Activated CD4-positive, CD25-positive, alpha-beta regulatory T cell treated with anti-CD3 and anti-CD28 coated beads, Interleukin-2, amount 50 U/mL, for 72 hours (primary cell): ENCODE results near the gene SAG.
"Not testable (repeated sequence)": the region's sequence is repeated elsewhere in the genome, so short reads cannot be mapped to it uniquely, and the experiment has no call there.

ENCODE experiments used
- DNase-seq: peaks from one replicate; pipeline ENCODE4 v3.0.0; 2021

Gene SAG

DNA sequence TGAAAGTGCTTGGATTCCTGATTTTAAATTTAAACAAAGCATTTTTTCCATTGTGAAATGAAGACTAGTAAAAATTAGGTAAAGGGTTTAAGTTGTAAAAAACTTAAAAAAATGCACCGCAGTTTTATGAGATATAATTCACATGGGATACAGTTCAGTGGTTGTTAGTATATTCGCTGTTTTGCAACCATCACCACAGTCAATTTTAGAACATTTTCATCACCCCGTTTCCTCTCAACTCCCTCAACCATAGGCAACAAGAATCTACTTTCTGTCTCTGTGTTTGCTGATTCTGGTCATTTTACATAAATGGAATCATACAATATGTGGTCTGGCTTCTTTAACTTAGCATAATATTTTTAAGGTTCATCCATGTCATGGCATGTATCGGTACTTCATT, 50.7 kb downstream of the SAG start:
- DNase-seq, result no peak

DNA sequence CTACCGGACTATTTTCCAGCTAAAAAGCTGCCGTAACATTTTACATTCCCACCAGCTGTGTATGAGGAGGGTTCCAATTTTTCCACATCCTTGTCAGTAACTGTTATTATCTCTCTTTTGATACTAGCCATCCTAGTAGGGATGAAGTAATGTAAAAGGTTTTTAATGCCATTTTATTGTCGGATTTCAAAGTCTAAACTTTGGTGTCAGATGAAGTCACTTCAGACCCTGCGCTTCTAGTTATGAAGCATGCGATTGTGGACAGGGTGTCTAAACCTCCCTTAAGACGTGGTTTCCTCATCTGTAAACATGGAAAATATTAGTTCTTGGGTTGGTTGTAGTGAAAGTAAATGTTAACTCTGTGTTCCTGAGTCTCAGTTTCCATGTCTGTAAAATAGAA, 51.3 kb downstream of the SAG start:
- DNase-seq, result no peak

DNA sequence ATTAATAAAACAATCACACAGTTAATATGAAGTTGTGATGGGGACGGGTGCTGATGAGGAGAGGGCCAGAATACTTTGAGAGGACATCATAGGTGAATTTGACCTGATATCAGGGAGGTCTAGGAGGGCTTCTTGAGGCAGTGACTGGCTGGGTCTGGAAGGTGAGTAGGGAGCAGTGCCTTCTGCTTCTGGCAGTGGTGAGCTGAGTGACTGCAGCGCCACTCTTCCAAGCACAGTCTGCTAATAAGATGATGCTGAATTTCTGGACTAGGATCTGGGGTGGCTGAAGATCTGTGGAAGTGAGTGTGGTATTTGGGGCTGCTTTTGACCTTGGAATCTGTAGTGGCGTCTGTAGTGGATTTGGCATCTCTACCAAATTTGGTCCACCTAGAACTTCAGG, 52.2 kb downstream of the SAG start:
- no peak for DNase-seq

DNA sequence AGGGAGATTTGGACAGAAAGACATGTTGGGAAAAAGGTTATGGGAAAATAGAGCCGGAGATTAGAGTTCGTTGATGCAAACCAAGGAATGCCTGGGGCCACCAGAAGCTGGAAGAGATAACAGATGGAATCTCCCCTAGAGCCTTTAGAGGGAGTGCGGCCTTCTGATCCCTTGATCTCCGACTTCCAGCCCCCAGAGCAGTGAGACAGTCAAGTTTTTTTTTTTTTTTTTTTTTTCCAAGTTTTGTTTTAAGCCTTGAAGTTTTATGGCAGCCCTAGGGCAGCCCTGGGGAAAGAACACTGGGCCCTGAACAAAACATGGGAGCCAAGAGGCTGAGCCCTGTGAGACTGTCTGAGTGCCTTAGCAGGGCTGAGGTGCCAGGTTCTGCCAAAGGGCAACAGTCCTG, 53.2 kb downstream of the SAG start:
- DNase-seq, result no peak

DNA sequence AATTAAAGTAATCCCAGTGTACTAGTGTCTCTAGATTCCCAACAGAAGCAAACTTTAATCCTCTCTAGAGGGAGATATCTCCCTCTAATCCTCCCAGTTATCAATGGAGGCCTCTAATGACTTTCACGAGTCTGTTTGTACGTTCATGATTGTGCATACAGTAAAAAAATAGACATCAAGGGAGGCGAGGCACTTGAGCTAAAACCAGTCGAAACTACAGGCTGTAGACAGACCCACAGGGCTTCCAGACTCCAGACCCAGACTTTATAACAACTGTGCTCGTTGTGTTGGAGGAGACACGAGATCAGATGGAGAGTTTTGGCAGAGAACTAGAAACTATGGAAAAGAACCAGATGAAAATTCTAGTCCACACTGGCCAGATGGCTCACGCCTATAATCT, 53.7 kb downstream of the SAG start:
- no peak for DNase-seq

DNA sequence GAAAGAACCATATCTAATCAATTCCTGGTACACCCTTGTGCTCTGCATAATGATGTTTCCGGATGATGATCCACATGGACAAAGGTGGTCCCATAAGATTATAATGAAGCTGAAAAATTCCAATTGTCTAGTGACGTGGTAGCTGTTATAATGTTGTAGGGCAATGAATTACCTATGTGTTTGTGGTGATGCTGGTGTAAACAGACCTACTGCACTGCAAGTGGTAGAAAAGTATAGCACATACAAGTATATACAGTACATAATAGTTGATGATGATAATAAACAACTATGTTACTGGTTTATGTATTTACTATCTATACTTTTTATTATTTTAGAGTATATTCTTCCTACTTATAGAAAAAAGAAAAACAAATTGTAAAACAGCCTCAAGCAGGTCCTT, 55.1 kb downstream of the SAG start:
- no peak for DNase-seq

DNA sequence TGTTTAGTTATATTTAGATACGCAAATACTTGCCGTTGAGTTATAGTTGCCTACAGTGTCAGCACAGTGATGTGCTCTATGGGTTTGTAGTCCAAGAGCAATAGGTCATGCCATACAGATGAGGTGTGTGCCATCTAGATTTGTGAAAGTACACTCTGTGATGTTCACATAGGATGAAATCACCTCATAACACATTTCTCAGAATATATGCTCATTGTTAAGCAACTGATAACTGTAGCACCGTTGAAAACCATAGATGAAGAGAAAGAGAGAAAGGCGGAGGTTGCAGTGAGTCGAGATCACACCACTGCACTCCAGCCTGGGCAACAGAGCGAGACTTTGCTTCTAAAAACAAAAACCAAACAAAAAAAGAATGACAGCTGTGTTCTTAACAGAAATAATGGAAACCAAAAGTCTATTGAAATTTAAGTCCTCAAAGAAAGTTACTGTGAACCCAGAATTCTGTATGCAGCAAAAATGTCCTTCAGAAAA, 56.2 kb downstream of the SAG start:
- no peak for DNase-seq

DNA sequence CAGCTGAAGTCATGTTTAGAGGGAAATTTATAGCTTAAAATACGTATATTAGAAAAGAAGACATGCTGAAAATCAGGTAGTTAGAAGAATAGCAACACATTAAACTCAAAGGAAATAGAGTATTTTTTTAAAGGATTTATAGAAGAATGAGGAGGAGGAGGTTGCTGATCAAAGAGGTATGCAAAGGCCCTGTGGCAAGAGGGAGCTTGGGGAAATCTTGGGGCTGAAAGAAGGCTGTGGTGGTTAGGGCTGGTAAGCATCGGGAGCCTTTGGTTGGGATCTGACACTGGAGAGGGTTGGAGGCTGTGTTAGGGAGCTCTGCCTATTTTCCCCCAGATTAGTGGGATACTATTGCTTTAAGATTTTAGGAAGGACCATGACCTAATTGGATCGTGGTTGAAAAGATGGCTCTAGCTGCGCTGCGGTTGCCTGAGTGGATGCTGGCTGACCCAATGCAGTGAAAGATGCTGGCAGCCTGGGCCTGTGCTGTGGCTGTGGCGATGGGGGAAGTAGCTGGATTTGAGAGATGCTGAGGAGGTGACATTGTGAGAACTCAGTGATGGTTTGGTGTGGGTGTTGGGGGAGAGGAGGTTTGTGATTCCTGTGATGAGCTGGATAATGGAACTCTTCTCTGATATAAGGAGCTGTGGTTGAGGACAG, 58.4 kb downstream of the SAG start:
- no peak for DNase-seq

DNA sequence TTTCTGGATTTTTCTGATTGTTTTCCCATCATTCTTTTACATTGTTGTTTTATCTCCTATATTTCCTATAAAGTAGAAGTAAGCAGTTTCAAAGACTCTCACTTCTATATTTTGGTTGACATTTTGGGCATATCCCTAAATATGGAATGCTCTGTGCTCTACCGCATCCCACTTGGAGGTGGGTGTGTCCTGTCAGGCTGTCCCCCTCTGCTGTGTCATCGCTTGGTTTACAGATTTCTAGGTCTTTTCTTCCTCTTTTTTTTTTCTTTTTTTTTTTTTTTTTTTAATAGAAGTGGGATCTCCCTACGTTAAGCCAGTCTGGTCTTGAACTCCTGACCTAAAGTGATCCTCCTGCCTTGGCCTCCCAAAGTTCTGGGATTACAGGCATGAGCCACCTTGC, 60.0 kb downstream of the SAG start:
- no peak for DNase-seq

DNA sequence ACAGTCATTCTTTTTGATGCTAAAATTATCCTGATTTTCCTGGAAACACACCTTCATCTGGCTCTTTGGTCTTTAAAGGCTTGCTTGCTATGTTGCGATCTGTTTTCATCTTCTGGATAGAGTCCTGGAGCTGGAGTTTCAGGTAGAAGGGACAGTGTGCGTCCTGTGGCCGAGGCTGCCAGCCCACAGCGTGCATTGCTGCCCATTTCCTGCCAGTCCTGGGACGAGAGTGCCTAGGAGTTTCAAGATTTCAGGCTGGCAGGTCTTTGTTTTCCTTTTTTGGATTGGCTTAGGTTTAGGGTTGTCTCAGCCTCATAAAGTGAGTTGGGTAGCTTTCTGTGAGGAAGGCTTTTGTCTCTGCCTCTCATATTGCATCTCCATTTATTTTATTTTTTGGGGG, 61.1 kb downstream of the SAG start:
- no peak for DNase-seq

DNA sequence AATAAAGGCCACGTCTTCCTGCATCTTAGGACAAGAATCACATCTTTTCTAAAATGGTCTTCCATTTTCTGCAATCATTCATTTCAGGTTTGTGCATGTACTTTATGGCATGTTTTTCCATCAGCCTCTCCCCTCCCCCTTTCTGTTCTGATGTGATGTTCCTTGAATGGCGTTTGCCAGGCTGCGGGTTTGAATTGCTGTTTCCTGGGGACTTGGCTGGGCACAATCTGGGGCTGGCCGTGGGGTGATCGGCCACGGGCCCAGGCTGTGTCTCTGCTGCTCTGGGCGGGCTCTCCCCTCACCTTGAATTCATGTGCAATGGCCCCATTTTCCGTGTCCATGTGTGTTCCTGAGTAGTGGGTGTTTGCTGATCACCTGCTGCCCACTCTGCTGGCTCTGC, 61.8 kb downstream of the SAG start:
- DNase-seq, result no peak

DNA sequence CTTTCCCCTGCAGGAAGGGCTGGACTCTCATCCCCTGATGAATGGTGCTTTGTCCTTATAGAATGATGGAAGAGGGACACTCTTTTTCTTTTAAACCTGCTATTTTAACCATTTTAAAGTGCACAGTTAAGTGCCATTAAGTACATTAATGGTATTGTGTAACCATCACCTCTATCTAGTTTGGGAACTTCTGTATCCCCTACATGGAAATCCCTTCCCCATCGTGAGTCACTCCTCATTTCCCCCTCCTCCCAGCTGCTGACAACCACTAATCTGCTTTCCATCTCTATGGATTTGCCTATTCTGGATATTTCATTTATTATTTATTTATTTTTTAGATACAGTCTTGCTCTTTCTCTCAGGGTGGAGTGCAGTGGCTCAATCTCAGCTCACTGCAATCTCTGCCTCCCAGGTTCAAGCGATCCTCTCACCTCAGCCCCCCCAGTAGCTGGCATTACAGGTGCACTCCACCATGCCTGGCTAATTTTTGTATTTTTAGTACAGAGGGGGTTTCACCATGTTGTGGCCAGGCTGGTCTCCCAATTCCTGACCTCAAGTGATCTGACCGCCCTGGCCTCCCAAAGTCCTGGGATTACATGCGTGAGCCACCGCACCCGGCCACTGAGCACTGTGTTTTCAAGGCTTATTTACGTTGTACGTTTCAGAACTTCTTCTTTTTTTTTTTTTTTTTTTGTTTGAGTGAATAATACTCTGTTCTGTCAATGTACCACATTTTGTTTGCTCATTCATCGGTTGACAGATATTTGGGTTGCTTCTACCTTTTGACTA, 62.5 kb downstream of the SAG start:
- no peak for DNase-seq

DNA sequence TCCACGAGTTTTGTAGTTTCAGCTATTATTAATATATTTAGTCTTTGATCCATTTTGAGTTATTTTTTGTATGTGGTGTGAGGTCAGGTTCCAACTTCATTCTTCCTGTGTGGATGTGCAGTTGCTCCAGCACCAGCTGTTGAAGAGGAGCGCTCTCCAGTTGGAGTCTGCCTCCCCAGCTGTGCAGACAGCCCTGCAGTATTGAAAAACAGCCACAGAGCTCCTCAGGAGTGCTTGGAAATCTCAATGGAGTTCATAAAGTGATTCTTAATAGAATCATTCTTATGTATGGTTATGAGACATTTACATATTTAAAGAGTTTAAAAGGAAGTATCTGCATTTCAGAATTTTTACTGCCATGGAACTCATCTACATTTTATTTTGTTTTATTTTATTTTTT, 64.0 kb downstream of the SAG start:
- no peak for DNase-seq

DNA sequence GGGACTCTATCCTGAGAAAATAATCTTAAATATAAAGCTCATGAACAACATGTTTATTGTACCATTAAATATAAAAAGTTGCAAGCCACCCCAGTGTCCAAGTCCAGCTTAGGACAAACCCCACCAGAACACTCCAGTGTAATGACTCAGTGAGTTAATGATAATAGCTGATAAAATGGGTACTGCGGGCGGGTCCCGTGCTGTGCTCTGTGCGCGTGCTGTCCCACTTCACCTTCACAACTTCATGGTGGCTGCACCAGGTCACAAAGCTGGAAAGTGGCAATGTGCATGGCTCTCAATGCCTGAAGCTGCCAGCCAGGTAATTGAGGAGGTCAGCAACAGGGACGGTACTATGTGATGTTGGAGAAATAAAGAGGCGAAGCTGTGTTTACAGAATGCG, 65.2 kb downstream of the SAG start:
- DNase-seq, result no peak

DNA sequence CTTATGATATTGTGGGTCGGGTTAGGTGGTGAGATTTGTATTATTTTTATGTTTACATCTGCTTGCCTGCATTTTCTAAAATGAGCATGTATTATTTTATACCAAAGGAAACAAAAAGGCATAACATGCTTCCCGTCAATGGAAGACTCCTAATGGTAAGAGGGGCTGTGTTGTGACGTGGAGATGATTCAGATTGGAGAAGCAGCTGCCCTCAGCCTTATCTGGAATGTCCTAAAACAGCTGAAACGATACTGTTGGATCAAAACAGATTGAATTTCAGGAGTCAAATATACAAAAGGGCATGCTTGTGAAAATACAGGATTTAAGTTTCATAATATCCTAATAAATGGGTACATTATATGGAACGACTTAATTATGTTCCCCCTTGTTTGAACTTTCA, 65.7 kb downstream of the SAG start:
- DNase-seq, result no peak

DNA sequence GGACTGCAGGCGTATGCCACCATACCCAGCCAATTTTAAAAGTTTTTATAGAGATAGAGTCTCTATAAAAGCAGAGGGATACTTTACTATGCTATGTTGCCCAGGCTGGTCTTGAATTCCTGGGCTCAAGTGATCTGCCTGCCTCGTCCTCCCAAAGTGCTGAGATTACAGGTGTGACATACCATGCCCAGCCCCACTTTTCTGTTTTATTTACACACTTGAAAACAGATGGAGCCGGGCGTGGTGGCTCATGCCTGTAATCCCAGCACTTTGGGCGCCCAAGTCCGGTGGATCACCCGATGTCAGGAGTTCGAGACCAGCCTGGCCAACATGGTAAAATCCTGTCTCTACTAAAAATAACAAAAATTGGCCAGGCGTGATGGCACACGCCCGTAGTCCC, 67.2 kb downstream of the SAG start:
- not testable (repeated sequence) for DNase-seq

DNA sequence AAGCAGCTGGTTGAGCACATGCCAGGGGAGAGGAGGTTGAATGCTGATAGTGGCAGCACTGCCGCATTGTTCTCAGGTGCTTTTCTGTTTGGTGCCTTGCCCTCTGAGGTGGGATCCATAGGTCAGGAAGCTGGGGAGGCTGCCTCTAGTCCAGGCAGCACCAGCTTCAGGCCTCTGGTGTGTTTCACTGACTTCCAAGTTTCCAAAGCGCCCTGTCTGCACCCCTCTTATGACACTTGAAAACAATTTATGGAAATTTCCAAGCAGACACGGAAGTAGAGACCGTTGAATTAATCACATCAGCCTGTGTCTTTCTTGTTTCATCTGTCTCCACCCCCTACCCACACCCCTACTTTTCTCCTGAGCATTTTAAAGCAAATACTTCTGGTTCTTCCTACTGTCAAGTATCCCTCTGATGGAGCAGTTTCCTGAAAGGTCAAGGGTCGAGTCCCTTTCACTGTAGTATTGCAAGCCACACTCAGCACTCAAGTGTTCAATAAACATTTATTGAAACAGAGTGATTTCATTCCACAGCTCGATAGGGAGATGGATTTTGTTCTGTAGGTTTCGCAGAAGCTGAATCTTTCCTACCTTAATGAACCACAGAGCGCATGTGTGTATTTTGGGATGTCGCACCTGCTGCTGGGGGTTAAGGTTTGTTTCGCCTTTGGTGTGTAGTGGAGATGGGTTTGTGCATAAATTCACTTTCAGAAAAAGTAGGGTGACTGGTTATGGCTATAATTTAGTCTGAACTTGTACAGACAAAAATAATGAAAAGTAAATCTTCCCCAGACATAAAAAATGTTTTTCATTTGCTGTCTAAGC, 68.1 kb downstream of the SAG start:
- no peak for DNase-seq

DNA sequence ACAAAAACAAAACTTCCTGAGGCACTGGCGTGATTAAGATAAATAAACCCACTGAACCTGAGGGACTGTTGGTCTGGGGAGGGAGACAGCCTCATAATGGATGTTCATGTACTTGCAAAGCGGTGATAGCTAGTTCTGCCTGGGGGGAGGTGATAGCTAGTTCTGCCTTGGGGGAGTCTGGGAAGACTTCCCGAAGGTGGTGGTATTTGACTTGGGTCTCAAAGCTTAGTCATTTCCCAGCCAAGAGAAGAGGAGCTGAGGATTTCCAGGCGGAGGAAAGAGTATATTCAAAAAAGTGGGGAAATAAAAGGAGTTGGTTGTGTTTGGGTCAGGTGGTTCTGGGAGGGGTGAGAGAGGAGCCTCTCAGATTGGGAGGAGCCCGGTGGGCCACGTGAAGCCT, 71.4 kb downstream of the SAG start:
- DNase-seq, result no peak

DNA sequence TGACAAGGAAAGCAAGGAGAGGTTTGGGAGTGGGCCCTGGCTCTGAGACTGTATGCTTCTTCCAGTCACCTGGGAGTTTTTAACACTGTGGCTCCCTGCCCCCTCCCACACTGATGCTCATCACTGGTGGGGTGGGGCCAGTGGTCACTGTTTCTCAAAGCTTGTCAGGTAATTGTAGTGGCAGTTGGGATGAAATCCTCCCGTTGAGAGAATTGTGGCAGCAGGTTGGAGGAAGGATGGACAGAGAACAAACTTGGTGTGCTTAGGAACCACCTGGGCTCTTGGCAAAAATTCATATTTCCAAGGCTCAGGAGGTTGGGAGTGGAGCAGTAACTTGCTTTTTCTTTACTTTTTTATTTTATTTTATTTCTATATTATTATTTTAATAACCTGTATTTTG, 71.8 kb downstream of the SAG start:
- no peak for DNase-seq

DNA sequence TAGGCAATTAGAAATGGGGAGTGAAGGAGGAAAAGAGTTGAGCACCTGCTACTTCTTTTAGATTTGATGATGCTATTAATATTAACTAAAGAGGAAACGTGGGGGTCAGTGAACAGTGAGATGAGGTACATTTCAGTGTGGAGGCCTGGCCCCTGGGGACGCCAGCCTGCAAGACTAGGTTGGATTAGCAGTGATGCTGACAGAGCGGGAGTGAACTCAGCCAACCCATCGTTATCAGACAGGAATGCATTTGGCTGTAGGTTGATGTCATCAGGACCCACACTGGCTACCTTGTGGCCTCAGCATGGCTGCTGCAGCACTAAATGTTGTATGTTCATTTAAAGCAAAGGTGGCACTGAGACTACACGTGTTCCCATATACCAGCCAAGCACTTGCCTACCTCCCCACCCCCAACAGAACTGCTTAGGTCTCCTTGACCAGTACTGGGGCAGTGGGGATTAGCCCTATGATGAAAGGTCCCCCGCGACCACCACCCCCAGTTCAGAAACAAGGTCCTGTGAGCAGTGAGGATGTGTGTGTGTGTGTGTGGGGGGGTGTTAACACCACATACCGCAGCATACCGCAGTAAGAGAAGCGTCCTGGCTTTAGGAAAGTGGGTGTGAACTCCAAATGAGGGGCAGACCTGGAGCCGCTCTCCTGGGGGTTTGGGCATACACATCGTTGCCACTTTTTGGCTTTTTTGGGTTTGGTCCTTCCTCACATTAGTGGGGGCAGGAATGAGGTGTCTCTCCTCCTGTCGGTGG, 72.7 kb downstream of the SAG start:
- DNase-seq, result no peak

DNA sequence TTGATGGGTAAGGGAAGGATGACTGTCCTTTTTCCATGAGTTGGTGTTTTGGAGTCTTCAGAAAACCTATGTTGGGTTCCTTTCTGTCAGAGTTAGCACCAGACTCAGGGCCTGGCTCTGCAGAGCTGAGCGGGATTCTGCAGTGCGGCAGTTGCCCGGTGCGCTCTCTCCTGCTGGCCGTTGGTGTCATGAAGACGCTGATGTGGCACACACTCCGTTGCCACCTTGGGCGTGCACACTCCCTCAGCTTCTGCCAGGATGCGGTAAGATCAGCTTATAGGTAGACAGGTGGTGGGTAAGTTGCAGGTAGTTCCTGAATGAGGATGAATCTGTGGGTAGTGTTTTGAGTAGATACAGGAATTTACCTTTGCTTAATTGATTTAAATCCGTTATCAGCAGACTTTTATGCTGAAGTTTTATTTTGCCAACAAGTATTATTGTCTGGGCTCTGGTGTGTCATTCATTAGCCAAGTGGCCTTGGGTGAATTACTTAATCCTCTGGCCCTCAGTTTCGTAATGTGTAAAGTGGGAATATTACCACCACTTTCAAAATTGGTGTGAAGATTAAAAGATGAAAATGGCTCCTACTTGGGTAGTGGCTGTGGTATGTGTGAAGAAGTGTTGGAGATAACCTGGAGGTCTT, 73.5 kb downstream of the SAG start:
- DNase-seq, result no peak

DNA sequence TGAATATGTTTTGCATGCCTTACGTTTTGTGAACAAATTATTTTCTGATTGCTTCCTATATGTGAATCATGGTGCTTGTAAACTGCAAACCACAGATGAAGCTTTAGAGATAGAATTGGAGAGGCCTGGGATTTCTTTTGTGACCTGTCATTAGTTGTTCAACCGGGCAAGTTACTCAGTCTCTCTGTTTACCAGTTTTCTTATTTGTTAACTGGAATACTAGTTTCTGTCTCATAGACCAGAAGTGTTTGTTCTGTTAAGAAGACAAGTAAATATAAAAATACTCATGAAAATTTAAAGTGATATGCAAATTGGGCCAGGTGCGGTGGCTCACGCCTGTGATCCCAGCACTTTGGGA, 74.0 kb downstream of the SAG start:
- DNase-seq, result no peak

DNA sequence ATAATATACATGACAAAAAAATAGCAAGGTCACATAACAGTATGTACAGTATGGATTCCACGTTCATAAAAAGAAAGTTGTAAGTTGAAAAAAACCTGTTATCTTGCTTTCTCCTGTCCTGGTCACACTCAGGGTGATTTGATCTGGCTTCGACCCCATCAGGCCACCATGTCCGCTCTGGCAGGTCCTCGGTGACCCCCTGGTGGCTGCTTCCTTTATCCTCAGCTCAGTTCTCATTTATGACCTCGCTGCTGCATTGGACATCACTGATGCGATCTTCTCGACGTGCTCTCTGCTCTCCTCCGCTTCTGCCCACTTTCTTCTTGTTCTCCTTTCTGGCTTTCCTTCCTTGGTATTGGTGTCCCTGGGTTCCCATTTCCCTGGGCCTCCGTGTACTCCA, 76.4 kb downstream of the SAG start:
- DNase-seq, result no peak
